ENCODE results near the gene ZNF716.
"Not testable (repeated sequence)": the region's sequence is repeated elsewhere in the genome, so short reads cannot be mapped to it uniquely, and the experiment has no call there.

ZNF716 gene

DNA sequence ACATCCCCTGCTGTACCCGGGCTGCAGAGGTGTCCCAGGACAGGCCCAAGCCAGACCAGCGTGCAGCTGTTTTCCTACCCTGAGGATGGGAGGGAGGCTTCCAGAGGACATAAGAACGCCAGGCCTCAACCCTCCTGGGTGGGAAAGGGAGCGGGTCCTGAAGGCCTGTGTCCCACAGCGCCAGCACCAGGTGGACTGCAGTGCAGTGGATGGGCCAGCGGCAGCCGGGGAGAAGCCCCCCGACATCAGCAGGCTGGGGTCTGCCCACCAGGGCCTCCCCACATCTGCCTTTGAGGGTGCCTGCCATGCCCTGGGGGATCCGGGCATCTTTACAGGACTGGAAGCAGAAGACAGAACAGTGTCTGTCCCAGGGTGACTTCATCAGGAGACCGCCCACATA is 22.8 kb upstream of the ZNF716 start:
- no peak for DNase-seq

DNA sequence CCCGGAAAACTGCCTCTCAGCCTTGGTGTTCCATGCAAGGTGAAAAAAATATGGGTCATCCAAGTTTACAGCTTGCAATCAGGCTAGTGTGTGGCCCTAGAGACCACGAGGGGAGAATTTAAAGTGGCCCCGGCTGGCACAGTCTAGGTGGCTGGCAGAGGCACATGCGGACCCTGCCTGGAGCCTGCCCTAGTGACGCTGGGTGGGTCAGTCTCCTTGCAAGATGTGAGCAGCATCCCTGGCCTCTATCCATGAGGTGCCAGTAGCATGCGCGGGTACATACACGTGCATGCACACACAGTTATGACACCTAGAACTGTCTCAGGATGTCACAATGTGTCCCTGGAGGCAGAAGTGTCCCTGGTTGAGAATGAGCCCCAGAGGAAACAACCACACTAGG is 22.4 kb upstream of the ZNF716 start:
- DNase-seq = no peak

DNA sequence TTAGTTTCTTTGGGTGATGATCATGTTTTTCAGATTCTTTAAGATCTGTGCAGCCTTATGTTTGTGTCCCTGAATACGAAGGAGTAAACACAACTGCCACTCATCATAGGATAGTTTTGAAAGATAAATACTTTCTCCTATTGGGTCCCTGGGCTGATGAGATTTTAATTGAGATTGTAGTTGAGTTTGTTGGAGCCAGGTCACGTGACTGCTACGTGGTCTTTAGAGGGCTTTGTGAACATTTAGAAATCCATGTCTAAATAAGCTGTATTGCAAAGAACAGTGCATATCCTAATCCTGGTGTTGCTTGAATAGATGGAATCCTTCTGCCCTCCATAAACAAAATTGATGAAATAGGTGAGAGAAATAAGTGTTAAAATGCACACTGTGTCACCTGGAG is 17.4 kb upstream of the ZNF716 start:
- DNase-seq = no peak

DNA sequence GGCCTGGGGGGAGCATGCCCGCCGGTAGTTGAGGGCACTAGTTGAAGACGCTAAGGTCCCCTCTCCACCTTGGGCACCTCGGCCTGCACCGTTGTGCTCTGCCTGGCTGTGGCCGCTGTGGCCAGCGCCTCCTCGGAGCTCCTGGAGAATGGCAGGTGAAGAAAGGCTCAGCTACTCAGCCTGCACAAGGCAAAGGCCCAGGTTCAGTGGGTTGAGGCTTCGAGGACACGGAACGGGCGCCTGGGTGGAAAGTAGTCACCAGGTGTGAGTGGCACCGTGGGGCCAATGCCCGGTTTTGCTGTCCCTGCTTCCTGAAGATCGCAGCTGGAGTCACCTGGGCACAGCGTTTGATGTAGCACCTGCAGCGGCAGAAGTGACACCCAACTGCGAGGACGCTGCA is 12.4 kb upstream of the ZNF716 start:
- DNase-seq = no peak

DNA sequence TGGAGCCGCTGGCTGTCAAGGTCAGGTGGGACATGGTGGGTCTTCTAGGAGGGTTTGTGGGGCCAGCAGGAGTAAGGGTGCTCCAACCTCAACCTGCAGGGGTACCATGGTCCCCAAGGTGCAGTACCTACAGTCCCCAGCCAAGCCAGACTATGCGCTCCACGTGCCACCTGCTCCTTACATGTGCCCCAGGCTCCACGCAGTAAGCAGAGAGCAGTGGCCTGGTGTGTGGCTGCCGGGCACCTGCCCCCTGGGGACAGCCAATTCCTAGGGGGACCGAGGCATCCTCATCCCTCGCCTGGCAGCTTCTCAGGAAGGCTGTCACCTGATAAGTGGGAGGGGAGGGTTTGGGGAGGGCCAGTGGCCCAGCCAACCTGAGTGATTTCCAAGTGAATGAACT is 11.7 kb upstream of the ZNF716 start:
- DNase-seq = no peak

DNA sequence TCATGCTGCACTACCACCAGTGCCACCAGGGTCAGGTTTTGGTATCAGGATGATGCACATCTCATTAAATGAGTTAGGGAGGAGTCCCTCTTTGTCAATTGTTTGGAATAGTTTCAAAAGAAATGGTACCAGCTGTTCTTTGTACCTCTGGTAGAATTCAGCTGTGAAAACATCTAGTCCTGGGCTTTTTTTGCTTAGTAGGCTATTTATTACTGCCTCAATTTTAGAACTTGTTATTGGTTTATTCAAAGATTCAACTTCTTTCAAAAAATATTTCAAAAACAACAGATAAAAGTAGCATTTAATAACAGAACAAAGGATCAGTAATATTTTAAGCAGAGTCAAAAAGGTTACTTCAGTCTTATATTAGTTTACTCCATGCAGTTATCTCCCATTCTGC is 6.4 kb upstream of the ZNF716 start:
- no peak for DNase-seq

DNA sequence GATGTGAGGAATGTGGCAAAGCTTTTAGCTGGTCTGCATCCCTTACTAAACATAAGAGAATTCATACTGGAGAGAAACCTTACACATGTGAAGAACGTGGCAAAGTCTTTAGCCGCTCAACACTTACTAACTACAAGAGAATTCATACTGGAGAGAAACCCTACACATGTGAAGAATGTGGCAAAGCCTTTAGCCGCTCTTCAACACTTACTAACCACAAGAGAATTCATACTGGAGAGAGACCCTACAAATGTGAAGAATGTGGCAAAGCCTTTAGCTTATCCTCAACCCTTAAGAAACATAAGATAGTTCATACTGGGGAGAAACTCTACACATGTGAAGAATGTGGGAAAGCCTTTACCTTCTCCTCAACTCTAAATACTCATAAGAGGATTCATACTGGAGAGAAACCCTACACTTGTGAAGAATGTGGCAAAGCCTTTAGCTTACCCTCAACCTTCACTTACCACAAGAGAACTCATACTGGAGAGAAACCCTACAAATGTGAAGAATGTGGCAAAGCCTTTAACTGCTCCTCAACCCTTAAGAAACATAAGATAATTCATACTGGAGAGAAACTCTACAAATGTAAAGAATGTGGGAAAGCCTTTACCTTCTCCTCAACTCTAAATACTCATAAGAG is 19.3 kb downstream of the ZNF716 start:
- not testable (repeated sequence) for DNase-seq

DNA sequence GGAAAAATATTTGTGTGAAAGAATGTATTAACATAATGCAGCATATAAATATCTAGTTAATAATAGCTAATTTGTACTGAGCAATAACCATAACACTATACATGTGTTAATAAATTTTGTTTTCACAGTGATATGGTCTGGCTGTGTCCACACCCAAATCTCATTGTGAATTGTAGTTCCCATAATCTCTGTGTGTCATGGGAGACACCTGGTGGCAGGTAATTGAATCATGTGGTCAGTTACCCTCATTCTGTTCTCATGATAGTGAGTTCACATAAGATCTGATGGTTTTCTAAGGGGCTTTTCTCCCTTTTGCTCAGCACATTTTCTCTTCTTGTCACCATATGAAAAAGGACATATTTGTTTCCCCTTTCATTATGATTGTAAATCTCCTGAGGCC is 30.3 kb downstream of the ZNF716 start:
- not testable (repeated sequence) for DNase-seq

DNA sequence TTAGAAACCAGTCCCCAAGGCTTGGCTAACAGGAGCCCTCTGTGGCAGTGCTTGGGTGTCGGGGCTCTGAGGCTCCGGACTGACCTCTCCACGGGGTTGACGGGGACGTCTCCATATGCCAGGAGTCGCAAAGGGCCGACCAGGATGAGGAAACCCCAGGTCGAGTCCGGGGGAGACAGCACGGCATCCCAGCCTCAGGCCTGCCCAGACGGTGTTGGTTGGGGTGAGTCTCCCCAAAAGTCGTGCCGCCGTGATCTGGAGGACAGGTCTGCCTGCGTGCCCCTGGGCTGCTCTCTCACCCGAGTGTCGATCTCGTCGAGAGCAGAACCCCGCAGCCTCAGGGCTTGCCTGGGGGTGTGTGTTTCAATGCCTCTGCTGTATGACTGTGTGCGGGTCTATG is 35.0 kb downstream of the ZNF716 start:
- not testable (repeated sequence) for DNase-seq

DNA sequence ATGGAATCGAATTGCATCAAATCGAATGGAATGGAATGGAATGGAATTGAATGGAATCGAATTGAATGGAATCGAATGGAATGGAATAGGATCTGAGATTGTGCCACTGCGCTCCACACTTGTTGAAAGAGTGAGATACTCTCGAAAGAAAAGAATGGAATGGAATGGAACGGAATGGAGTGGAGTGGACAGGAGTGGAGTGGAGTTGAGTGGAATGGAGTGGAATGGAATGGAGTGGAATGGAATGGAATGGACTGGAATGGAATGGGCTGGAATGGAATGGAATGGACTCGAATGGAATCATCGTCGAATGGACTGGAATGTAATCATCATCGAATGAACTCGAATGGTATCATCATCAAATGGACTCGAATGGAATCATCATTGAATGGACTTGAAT is 38.0 kb downstream of the ZNF716 start:
- no peak for DNase-seq

DNA sequence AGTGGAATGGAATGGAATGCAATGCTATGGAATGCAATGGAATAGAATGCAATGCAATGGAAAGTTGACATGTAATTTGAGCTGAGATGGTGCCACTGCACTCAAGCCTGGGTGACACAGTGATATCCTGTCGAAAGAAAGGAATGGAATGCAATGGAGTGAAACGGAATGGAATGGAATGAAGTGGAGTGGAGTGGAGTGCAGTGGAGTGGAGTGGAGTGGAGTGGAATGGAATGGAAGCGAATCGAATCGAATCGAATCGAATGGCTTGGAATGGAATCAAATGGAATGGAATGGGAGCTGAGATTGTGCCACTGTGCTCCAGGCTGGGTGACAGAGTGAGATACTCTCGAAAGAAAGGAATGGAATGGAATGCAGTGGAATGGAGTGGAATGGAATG is 45.1 kb downstream of the ZNF716 start:
- DNase-seq = not testable (repeated sequence)

DNA sequence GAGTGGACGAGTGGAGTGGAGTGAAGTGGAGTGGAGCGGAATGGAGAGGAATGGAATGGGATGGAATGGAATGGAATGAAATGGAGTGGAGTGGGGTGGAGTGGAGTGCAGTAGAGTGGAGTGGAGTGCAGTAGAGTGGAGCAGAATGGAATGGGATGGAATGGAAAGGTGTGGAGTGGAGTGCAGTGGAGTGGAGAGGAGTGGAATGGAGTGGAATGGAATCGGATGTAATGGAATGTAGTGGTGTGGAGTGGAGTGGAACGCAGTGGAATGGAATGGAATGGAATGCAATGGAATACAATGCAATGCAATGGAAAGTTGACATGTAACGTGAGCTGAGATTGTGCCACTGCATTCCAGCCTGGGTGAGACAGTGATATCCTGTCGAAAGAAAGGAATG is 46.4 kb downstream of the ZNF716 start:
- no peak for DNase-seq

DNA sequence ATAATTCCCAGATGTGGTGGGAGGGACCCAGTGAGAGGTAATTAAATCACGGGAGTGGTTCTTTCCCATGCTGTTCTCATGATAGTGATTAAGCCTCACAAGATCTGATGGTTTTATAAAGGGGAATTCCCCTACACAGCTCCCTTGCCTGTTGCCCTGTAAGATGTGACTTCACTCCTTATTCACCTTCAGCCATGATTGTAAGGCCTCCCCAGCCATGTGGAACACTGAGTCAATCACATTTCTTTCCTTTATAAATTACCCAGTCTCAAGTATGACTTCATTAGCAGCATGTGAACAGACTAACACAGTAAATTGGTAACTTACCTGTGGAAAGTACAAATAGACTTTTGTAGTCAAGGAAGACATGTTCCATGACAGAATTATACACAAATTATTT is 55.2 kb downstream of the ZNF716 start:
- no peak for DNase-seq

Data from left hindlimb (tissue), 1 donor.